ENCODE results near the gene DACT2.

DNA sequence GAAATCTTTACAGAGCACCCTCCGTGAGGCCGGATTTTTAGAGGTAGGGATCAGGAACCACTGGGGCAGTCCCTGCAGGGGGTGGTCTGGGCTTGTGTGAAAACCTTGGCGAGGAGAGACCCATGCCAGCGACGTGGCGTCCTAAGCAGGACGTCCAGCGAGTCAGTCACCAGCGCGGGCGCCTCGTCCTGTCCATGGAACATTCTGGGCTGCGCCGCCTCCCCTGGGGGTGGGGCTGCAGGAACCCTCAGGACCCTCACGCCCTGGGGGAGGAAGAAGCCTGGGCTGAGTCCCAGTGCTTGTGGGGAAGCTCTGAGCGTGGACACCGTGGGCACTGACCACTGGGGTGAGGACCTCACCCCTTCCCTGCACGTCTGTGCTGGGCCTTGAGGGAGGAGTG is 25.7 kb upstream of the DACT2 start:
- TF ChIP-seq GATA2 (IDR thresholded peaks at IDR 0.05; ENCODE audit: low read depth, low read length) (no peak), GATA3 (IDR thresholded peaks at IDR 0.05; ENCODE audit: low read depth, low read length) (no peak)
